ENCODE results near the gene MORN1. TPM values are rescaled to one million over a fixed set of nuclear protein-coding genes. Genes with fewer than 3 reads are reported as not detected.

MORN1 gene
- total RNA-seq, 1 experiment from 2014 or later: 5.4 TPM

- no peak for DNase-seq (ENCODE audit: low spot score)
Measured at GRCh38 chr1:2350911-2351655, 40.3 kb downstream of the MORN1 start.

- DNase-seq (ENCODE audit: low spot score): no peak
Measured at GRCh38 chr1:2350501-2350900, 40.9 kb downstream of the MORN1 start.

- no peak for DNase-seq (ENCODE audit: low spot score)
Measured at GRCh38 chr1:2349806-2350205, 41.5 kb downstream of the MORN1 start.

- no peak for DNase-seq (ENCODE audit: low spot score)
Measured at GRCh38 chr1:2348346-2349325, 42.7 kb downstream of the MORN1 start.

- no peak for DNase-seq (ENCODE audit: low spot score)
Measured at GRCh38 chr1:2347896-2348295, 43.5 kb downstream of the MORN1 start.

GRCh38 chr1:2347409-2347785, 44.0 kb downstream of the MORN1 start:
- DNase-seq (ENCODE audit: low spot score): no peak

GRCh38 chr1:2346691-2347408, 44.5 kb downstream of the MORN1 start:
- no peak for DNase-seq (ENCODE audit: low spot score)

GRCh38 chr1:2345297-2346075, 45.9 kb downstream of the MORN1 start:
- DNase-seq (ENCODE audit: low spot score): no peak

- no peak for DNase-seq (ENCODE audit: low spot score)
Measured at GRCh38 chr1:2344744-2345296, 46.5 kb downstream of the MORN1 start.

- DNase-seq (ENCODE audit: low spot score): no peak
Measured at GRCh38 chr1:2344121-2344681, 47.2 kb downstream of the MORN1 start.

GRCh38 chr1:2343023-2343935, 48.1 kb downstream of the MORN1 start:
- no peak for DNase-seq (ENCODE audit: low spot score)

GRCh38 chr1:2342384-2343022, 48.9 kb downstream of the MORN1 start:
- no peak for DNase-seq (ENCODE audit: low spot score)

GRCh38 chr1:2341706-2342383, 49.5 kb downstream of the MORN1 start:
- no peak for DNase-seq (ENCODE audit: low spot score)

- DNase-seq (ENCODE audit: low spot score): no peak
Measured at GRCh38 chr1:2340918-2341254, 50.5 kb downstream of the MORN1 start.

- DNase-seq (ENCODE audit: low spot score): no peak
Measured at GRCh38 chr1:2340086-2340917, 51.1 kb downstream of the MORN1 start.

- DNase-seq (ENCODE audit: low spot score): no peak
Measured at GRCh38 chr1:2339206-2340085, 51.9 kb downstream of the MORN1 start.

GRCh38 chr1:2337501-2337900, 53.9 kb downstream of the MORN1 start:
- DNase-seq (ENCODE audit: low spot score): no peak
